Cardiac septum (tissue), 1 donor: ENCODE data around the gene CLDN20. TPM values are rescaled to one million over a fixed set of nuclear protein-coding genes. Genes with fewer than 3 reads are reported as not detected.
"Not testable (repeated sequence)": the region's sequence is repeated elsewhere in the genome, so short reads cannot be mapped to it uniquely, and the experiment has no call there.

Experiments used
- DNase-seq: peaks from one replicate; pipeline ENCODE4 v3.0.0-alpha.2; 2020; ENCODE audit warnings: low spot score
- intact Hi-C: fragments of 100-400 bp; cut with DNase I; formaldehyde crosslinking; loops from one replicate; pipeline ENCODE4 v1.14.0; 2022
- total RNA-seq: library from RNA; stranded (reverse); fragmentation: NEBNext Ultra II Directional; extraction: Animal tissue kit (Norgen Biotek cat#: 25700); gene quantifications from one replicate; pipeline ENCODE4 v1.2.1, GENCODE V29; 2021
- donor health status: DM: no; HTN: no; CAD: no.

The CLDN20 gene
- total RNA-seq, 1 donor from 2014 or later = not detected

DNA sequence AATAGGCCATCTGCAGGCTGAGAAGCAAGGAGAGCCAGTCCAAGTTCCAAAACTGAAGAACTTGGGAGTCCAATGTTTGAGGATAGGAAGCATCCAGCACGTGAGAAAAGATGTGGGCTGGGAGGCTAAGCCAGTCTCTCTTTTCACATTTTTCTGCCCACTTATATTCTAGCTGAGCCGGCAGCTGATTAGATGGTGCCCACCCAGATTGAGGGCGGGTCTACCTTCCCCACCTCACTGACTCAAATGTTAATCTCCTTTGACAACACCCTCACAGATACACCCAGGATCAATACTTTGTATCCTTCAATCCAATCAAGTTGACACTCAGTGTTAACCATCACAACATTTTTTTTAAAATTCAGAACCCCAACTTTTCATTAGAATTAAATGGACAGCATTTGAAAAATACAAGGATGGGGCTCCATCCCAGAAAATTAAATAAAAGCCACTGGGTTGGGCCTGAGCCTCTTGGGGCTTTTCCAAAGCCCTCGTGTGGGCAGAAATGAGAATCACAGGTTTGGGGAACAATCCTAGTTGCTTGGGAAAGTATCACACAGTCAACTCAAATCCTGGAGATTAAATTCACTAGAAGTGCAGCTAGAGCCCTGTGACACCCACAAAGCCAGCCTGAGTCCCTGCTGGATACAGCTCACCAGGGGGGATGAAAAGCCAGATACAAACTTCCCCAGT, 2.2 kb downstream of the CLDN20 start:
- intact Hi-C loops = no loop called here
- no peak for DNase-seq

- intact Hi-C loops = no loop called here
These were observed 3.6 kb downstream of the CLDN20 start for GRCh38 chr6:155267411-155267810.

GRCh38 chr6:155268088-155268867, 4.5 kb downstream of the CLDN20 start:
- intact Hi-C loops, DNase-seq: not testable (repeated sequence)

More at GRCh38 chr6:155267411-155267810, 3.6 kb downstream of the CLDN20 start:
- DNase-seq = no peak

- no peak for DNase-seq
- intact Hi-C loops = no loop called here
These were observed 6.0 kb downstream of the CLDN20 start for GRCh38 chr6:155269765-155270164.

GRCh38 chr6:155270561-155271091, 6.8 kb downstream of the CLDN20 start:
- DNase-seq = no peak
- intact Hi-C loops = no loop called here

DNA sequence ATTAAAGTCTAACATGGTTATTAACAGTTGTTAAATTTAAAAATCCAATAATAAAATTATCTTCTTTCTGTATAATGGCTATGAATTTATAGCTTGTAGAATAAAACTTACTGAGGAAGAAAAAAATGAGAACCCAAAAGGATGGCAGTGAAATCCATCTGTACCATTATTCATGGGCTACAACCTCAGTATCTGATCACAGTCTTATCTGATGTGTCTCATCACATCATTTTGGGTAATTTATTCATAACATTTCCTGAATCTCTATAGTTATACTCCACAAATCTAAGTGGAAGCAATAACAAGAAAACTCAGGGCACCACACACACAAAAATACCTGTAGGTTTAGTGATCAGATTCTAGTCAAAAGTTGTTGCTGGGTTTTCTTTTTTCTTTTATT, 7.3 kb downstream of the CLDN20 start:
- intact Hi-C loops = no loop called here
- no peak for DNase-seq

- intact Hi-C loops = no loop called here
- DNase-seq = no peak
These were observed 8.8 kb downstream of the CLDN20 start for GRCh38 chr6:155272353-155273232.

DNA sequence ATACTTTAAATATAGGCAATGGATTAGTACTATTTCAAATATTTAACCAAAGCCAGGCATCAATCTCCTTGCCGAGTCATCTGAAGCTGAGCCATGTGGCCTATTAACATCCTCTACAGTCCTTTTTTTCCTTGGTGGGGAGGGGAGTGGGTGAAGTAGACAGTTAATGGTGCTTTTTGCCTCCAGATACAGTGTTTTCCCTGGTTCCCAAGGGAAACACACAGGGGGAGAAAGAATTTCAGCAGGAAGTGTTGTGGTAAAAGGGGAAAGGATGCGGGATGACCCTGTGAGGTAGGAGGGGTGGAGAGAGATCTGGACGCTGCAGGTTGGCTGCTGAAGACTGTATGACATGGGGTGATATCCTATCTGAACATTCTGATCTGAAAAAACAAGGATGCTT, 9.6 kb downstream of the CLDN20 start:
- DNase-seq = no peak
- intact Hi-C loops = no loop called here

DNA sequence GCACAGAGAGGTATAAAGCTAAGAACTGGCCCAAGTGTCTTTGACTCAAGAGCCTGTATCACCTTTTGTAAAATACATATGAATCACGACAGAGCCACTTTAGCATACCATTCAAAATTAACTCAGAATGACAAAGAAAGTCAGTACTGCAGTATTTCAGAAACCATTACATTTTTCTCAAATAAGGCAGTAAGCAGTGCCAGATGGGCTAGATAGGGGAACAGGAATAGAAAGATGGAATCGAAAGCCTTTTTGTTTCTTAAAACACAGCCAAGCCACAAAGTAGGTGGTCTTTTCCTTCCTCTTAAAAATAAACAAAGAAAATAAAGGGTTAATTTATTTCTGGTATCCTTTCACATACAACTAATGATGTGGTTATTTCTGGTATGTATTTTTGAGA, 10.3 kb downstream of the CLDN20 start:
- DNase-seq = no peak
- intact Hi-C loops = no loop called here

DNA sequence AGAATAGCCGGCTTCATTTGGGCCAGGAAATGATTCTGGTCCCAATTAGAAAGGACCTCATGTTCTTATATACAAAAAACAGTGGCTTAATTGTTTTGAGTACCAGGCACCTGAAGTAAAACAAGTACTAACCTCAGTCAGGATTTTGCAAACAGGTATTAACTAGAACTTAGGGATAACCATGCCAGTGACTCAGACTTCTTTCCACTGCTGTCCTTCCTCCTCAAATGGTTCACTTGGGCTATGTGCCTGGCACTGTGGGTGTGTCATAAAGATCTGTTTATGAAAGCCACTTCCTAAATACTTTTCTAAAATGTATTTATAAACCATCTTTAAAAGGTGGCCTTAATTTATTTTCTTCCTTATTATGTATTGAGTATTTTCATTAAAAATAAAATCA, 10.7 kb downstream of the CLDN20 start:
- intact Hi-C loops = no loop called here
- no peak for DNase-seq

DNA sequence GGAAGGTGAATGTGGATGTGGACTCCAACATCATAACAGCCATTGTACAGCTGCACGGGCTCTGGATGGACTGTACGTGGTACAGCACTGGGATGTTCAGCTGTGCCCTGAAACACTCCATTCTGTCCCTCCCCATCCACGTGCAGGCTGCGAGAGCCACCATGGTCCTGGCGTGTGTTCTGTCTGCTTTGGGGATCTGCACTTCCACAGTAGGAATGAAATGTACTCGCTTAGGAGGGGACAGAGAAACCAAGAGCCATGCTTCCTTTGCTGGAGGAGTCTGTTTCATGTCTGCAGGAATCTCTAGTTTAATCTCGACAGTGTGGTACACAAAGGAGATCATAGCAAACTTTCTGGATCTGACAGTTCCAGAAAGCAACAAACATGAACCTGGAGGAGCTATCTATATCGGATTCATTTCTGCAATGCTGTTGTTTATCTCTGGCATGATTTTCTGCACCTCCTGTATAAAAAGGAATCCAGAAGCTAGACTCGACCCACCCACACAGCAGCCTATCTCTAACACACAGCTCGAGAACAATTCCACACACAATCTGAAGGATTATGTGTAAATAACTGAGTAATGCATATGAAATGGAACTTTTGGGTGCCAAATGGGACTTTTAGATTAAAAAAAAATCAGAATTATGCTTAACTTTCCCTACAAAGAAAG, 12.1 kb downstream of the CLDN20 start:
- intact Hi-C loops = no loop called here

DNA sequence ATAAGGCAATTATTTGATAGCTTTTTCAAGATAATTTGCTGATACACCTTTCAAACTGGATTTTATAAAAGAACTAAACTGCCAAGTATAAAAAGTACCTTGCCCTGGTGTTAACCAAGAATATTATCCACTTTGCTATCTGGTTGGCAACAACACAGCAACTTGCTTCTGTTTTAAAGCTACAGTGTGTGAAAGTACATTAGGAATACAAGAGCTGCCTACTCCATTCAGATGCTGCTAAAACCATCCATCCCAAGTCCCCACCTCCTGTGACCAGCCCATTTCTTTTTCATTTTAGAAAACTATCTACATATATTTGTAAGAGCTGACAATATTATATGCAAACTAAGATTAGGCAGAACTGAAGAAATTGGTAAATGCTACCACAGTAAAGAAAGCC, 12.8 kb downstream of the CLDN20 start:
- intact Hi-C loops = no loop called here
- no peak for DNase-seq

More for the DNA sequence above, 12.1 kb downstream of the CLDN20 start:
- DNase-seq = no peak

- intact Hi-C loops = no loop called here
- no peak for DNase-seq
These were observed 14.7 kb downstream of the CLDN20 start for GRCh38 chr6:155278319-155279049.

- intact Hi-C loops = no loop called here
- DNase-seq = no peak
These were observed 21.0 kb downstream of the CLDN20 start for GRCh38 chr6:155284775-155285174.

GRCh38 chr6:155287762-155288161, 23.9 kb downstream of the CLDN20 start:
- intact Hi-C loops = no loop called here
- no peak for DNase-seq

- no peak for DNase-seq
- intact Hi-C loops = no loop called here
These were observed 26.7 kb downstream of the CLDN20 start for GRCh38 chr6:155290491-155290890.

- DNase-seq = no peak
- intact Hi-C loops = no loop called here
These were observed 27.5 kb downstream of the CLDN20 start for GRCh38 chr6:155291291-155291690.

DNA sequence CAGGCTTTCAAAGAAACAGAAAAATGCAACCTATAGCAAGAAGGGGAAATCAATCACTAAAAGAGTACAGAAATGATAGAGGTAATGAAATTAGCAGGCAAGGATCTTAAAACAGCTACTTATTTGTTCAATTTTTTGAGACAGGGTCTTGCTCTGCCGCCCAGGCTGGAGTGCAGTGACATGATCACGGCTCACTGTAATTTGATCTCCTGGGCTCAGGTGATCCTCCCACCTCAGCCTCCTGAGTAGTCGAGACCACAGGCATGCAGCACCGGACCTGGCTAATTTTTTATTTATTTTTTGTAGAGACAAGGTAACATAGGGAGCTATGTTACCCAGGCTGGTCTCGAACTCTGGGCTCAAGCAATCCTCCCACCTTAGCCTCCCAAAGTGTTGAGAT, 28.9 kb downstream of the CLDN20 start:
- intact Hi-C loops = no loop called here
- DNase-seq = no peak

DNA sequence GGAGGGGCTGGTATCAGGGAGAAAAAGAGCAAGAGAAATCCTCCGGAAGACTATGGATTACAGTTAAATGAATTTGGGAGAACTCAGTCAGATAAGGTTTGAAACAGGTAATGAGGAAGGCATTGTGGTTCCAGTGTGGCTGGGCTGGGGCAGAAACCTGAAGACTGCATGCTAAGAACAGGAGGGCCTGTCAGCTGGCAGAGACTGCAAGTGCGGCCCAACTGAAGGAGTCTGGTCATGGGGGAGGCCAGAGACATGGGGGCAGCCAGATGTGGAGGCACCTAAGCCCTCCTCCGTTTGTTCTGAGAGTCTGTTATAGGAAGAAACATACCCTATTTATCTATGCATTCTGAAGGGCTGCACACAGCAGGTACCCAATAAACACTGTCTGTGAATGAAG, 33.9 kb downstream of the CLDN20 start:
- intact Hi-C loops = no loop called here
- no peak for DNase-seq
